ENCODE measurements around the gene CCDC73.

DNA sequence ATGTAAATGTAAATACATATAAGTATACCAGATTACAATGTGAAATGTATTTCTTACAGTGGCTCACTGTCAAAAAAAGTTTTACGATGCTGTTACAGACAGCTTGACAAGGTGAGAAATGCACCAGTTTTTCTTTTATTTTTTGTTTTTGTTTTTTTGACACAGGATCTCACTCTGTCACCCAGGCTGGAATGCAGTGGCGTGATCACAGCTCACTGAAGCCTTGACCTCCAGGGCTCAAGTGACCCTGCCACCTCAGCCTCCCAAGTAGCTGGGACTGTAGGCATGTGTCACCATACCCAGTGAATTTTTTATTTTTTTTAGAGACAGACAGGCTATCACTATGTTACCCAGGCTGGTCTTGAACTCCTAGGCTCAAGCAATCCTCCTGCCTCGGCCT is 9.2 kb downstream of the CCDC73 start:
- no peak for TF ChIP-seq LEF1 (IDR thresholded peaks at IDR 0.05; ENCODE audit: borderline replicate concordance)
- no peak for TF ChIP-seq SUZ12 (IDR thresholded peaks at IDR 0.05)
- no peak for TF ChIP-seq TARDBP (IDR thresholded peaks at IDR 0.05)
- TF ChIP-seq SP1 (IDR thresholded peaks at IDR 0.05): no peak
- no peak for TF ChIP-seq CTBP1 (IDR thresholded peaks at IDR 0.05; ENCODE audit: borderline replicate concordance)
- no peak for TF ChIP-seq ELF4 (IDR thresholded peaks at IDR 0.05)
- TF ChIP-seq BHLHE40 (IDR thresholded peaks at IDR 0.05; ENCODE audit: borderline replicate concordance): no peak
- TF ChIP-seq NFRKB (IDR thresholded peaks at IDR 0.05): no peak
